Measurements from ENCODE around the gene S100A13.

Gene S100A13

DNA sequence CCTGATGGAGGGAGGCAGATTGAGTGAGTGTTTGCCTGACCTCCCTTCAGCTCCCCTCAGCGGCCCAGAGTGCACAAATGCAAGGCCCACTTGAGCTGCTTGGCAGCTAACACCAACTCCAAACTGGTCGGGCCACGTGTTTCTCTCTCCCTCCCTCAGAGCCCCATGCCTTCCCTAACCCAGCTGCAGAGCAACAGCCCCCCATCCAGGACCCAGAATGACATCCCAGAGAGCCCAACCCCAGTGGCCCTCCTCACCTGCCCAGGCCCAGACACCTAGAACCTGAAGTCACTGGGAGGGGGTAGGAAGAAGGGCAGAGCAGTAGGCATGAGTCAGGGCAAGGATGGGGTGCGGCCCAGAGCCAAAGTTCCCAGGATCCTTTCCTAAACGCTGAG lies 10.4 kb downstream of the S100A13 start:
- DNase-seq (ENCODE audit: low read depth): no peak
- TF ChIP-seq, protein P1, sequence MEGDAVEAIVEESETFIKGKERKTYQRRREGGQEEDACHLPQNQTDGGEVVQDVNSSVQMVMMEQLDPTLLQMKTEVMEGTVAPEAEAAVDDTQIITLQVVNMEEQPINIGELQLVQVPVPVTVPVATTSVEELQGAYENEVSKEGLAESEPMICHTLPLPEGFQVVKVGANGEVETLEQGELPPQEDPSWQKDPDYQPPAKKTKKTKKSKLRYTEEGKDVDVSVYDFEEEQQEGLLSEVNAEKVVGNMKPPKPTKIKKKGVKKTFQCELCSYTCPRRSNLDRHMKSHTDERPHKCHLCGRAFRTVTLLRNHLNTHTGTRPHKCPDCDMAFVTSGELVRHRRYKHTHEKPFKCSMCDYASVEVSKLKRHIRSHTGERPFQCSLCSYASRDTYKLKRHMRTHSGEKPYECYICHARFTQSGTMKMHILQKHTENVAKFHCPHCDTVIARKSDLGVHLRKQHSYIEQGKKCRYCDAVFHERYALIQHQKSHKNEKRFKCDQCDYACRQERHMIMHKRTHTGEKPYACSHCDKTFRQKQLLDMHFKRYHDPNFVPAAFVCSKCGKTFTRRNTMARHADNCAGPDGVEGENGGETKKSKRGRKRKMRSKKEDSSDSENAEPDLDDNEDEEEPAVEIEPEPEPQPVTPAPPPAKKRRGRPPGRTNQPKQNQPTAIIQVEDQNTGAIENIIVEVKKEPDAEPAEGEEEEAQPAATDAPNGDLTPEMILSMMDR (IDR thresholded peaks at IDR 0.05; ENCODE audit: low read depth, low read length, missing control alignments): no peak
- in situ Hi-C loops (cut with HindIII; ENCODE audit: low sequenced_read_pairs): no loop called here
- H3K4me3 ChIP-seq (ENCODE audit: low read depth, low read length): no peak overlapping the region

DNA sequence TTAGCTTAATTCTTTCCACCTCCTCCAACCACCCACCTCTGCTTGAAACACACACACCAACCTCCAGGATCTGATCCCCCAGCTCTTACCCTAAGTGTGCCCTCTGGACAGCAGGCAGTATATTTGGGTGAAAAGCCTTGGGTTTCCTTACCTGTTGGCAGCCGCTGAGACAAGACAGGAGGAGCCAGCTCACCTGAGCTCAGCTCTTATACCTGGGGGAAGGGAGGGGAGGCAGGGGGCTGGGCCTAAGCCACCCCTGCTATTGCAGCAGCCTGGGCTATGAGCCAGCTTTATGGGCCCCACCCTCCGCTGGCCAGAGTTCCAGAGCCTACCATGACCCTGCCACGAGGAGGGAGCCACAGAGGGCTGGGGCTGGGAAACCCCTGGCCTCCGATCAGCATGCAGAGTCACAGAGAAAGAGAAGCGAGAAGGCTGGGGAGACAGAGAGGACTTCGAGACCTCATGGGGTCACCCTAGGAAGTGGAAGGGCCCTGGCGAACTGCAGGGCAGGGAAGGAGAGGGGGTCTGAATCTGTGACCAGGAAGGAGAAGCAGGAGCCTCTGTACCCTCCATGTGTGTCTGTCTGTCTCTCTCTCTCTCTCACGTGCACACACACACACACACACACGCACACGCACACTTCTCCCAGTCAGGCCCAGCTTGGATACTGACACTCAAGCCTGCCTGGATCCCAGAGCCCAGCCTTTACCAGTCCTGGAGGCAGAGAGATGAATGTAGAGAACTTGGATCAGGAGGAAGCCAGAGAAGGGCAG lies 11.0 kb downstream of the S100A13 start, which contains the start of gene S100A14:
S100A14 (minus strand) TSS at position 182 of the 773 bp plus-strand sequence. CDS start 467 bp downstream, outside the sequence.
- H3K4me3 ChIP-seq (ENCODE audit: low read depth, low read length): no peak within 1 kb of the TSS
- TF ChIP-seq, protein P1 (IDR thresholded peaks at IDR 0.05; ENCODE audit: low read depth, low read length, missing control alignments): no peak
- no peak for DNase-seq (ENCODE audit: low read depth)
- in situ Hi-C loops (cut with HindIII; ENCODE audit: low sequenced_read_pairs): no loop called here

DNA sequence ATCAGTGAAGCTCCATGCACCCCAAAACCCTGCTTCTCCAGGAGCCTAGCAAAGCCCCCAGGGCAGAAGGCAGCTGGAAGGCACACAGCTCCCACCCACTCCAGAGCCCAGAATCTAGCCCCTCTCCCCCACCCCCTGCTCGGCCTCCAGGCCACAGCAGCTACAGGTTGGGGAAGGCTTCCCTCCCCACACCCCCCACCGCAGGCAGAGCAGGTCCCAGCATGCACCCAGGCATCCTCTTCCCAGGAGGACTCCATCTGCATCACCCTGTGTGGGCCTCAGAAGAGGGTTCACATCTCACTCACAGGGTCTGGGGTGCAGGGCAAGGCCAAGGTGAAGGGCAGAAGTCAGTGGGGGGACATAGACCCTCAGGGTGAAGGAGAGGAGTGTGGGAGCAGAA lies 11.9 kb downstream of the S100A13 start:
- no peak overlapping the region for H3K4me3 ChIP-seq (ENCODE audit: low read depth, low read length)
- TF ChIP-seq, protein P1 (IDR thresholded peaks at IDR 0.05; ENCODE audit: low read depth, low read length, missing control alignments): no peak
- in situ Hi-C loops (cut with HindIII; ENCODE audit: low sequenced_read_pairs): no loop called here
- DNase-seq (ENCODE audit: low read depth): no peak

DNA sequence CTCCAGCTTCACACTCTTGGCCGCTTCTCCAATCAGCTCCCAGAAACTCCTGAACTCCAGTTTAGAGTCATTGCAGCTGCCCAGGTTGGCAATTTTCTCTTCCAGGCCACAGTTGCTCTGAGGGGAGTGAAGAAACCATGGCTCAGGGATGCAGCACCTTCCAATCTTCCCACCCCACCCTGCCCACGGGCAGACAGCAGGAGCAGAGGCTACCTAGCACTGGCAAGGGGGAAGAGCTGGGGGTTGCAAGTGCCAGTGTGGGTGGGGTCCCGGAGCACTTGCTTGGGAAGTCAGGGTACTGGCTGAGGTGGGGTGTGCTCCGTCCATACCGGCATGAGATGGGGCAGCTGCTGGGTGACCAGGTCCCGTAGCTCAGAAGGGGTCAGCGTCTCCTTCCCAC lies 12.4 kb downstream of the S100A13 start:
- in situ Hi-C loops (cut with HindIII; ENCODE audit: low sequenced_read_pairs): no loop called here
- H3K4me3 ChIP-seq (ENCODE audit: low read depth, low read length): no peak overlapping the region
- no peak for DNase-seq (ENCODE audit: low read depth)
- TF ChIP-seq, protein P1 (IDR thresholded peaks at IDR 0.05; ENCODE audit: low read depth, low read length, missing control alignments): no peak

DNA sequence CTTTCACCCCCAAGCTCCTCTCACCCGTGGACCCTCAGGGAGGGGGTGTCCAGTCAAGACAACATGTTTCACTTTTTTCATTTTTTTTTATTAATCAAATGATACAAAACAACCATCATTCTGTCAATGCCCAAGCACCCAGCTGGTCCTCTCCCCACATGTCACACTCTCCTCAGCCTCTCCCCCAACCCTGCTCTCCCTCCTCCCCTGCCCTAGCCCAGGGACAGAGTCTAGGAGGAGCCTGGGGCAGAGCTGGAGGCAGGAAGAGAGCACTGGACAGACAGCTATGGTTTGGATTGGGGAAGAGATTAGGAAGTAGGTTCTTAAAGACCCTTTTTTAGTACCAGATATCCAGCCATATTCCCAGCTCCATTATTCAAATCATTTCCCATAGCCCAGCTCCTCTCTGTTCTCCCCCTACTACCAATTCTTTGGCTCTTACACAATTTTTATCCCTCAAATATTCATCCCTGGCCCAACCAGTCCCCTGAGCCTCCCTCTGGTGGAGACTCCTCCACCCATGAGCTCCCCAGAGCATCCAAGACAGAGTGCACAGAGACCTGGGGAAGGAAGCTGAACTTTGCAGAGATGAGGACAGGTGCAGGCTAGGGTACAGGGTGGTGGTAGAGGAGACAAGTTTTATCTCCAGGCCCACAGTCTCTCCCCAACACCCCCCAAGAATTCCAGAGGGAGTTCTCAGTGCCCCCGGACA lies 13.0 kb downstream of the S100A13 start:
- in situ Hi-C loops (cut with HindIII; ENCODE audit: low sequenced_read_pairs): no loop called here
- no peak for DNase-seq (ENCODE audit: low read depth)
- TF ChIP-seq, protein P1 (IDR thresholded peaks at IDR 0.05; ENCODE audit: low read depth, low read length, missing control alignments): peak; percentile 26
- H3K4me3 ChIP-seq (ENCODE audit: low read depth, low read length): no peak overlapping the region

DNA sequence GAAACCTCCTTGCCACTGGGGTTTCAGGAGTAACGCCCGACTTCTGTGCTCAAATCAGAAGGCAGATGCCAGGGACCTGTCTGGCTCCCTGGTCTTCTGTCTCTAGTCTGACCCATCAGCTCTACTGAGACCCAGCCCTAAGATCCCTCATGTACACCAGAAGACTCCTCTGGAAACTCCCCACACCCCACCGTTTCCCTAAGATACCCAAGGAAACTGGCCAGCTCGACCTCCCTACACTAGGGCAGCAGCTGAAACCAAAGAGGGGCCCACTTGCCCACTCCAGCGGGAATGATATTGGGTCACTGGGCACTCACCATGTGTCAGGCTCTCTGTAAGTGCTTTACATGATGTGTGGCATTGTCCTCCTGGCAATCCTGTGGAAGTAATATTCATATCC lies 13.9 kb downstream of the S100A13 start:
- in situ Hi-C loops (cut with HindIII; ENCODE audit: low sequenced_read_pairs): no loop called here
- TF ChIP-seq, protein P1 (IDR thresholded peaks at IDR 0.05; ENCODE audit: low read depth, low read length, missing control alignments): no peak

More for the DNA sequence above, 13.9 kb downstream of the S100A13 start:
- H3K4me3 ChIP-seq (ENCODE audit: low read depth, low read length): peak overlapping the region; percentile 72
- DNase-seq (ENCODE audit: low read depth): no peak
